ENCODE results near the gene ATP8B4. TPM values are rescaled to one million over a fixed set of nuclear protein-coding genes. Genes with fewer than 3 reads are reported as not detected.

Gene ATP8B4
- total and polyA plus RNA-seq, 10 donors: 1.7 to 42.8 (median 27.7) TPM

- no peaks in the 10 kb centered on the region for H3K4me1 ChIP-seq
- H3K4me3 ChIP-seq: no peak overlapping the region
- intact Hi-C loops (cut with DNase I; ENCODE audit: low total_unique reads): no loop called here
- DNase-seq: no peak
- WGBS, 5 donors: 27 to 38% (median 33%) methylated on average over 5 of the region's 5 CpGs
- TF ChIP-seq CTCF (IDR thresholded peaks at IDR 0.05 in 8 of 11, conservative IDR thresholded peaks at IDR 0.05 in 3 of 11): no peak
- no peak for TF ChIP-seq POLR2AphosphoS5 (IDR thresholded peaks at IDR 0.05)
- TF ChIP-seq POLR2A (IDR thresholded peaks at IDR 0.05): no peak
- H3K27ac ChIP-seq: no peak overlapping the region
- no peaks in the 10 kb centered on the region for H3K36me3 ChIP-seq
- H3K9me3 ChIP-seq: peaks cover 0 to 2% (median 0%) of the 10 kb centered on the region in 8 donors
- no peaks in the 10 kb centered on the region for H3K27me3 ChIP-seq (replicated peaks in 1 of 7)
Observed at GRCh38 chr15:49831206-49831965, 287.6 kb downstream of the ATP8B4 start.

- Histone ChIP-seq H3K36me3 (peaks cover 0 to 5% (median 0%) of the 10 kb centered on the region in 6 donors), H3K9me3 (no peaks in the 10 kb centered on the region), H3K27ac (no peak overlapping the region), H3K4me3 (no peak overlapping the region), H3K4me1 (no peaks in the 10 kb centered on the region), H3K27me3 (replicated peaks in 1 of 7) (no peaks in the 10 kb centered on the region)
- WGBS, 5 donors: 27 to 34% (median 30%) methylated on average over 3 of the region's 3 CpGs
- DNase-seq: no peak
- TF ChIP-seq POLR2A (IDR thresholded peaks at IDR 0.05): no peak
- TF ChIP-seq POLR2AphosphoS5 (IDR thresholded peaks at IDR 0.05): no peak
- TF ChIP-seq CTCF (IDR thresholded peaks at IDR 0.05 in 8 of 11, conservative IDR thresholded peaks at IDR 0.05 in 3 of 11): no peak
- intact Hi-C loops (cut with DNase I; ENCODE audit: low total_unique reads): no loop called here
Observed at GRCh38 chr15:49830391-49830790, 288.6 kb downstream of the ATP8B4 start.

GRCh38 chr15:49827311-49827710, 291.7 kb downstream of the ATP8B4 start:
- no peak for DNase-seq
- Histone ChIP-seq H3K36me3 (peaks cover 0 to 6% (median 0%) of the 10 kb centered on the region in 6 donors), H3K4me3 (no peak overlapping the region), H3K27ac (no peak overlapping the region), H3K9me3 (no peaks in the 10 kb centered on the region), H3K27me3 (replicated peaks in 1 of 7) (no peaks in the 10 kb centered on the region), H3K4me1 (no peaks in the 10 kb centered on the region)
- 84 to 92% (median 91%) methylated on average over 1 of the region's 1 CpG for WGBS, 5 donors
- TF ChIP-seq CTCF (IDR thresholded peaks at IDR 0.05 in 8 of 11, conservative IDR thresholded peaks at IDR 0.05 in 3 of 11) (no peak), POLR2AphosphoS5 (IDR thresholded peaks at IDR 0.05) (no peak), POLR2A (IDR thresholded peaks at IDR 0.05) (no peak)
- intact Hi-C loops (cut with DNase I; ENCODE audit: low total_unique reads): no loop called here

- Histone ChIP-seq H3K4me1 (no peaks in the 10 kb centered on the region), H3K27ac (no peak overlapping the region), H3K4me3 (no peak overlapping the region), H3K36me3 (peaks cover 0 to 6% (median 0%) of the 10 kb centered on the region in 6 donors), H3K27me3 (replicated peaks in 1 of 7) (no peaks in the 10 kb centered on the region), H3K9me3 (no peaks in the 10 kb centered on the region)
- intact Hi-C loops (cut with DNase I; ENCODE audit: low total_unique reads): no loop called here
- TF ChIP-seq CTCF (IDR thresholded peaks at IDR 0.05 in 8 of 11, conservative IDR thresholded peaks at IDR 0.05 in 3 of 11) (no peak), POLR2A (IDR thresholded peaks at IDR 0.05) (no peak), POLR2AphosphoS5 (IDR thresholded peaks at IDR 0.05) (no peak)
- DNase-seq: no peak
Observed at GRCh38 chr15:49826640-49827234, 292.3 kb downstream of the ATP8B4 start.

All from spleen (tissue), 11 donors.